Measurements from ENCODE around the gene SLC8A1. TPM values are rescaled to one million over a fixed set of nuclear protein-coding genes. Genes with fewer than 3 reads are reported as not detected.

Gene SLC8A1
- total and polyA plus RNA-seq, 2 donors (not counting 1 experiment from before 2014, with no cell fraction given): 0.07 to 0.20 TPM

DNA sequence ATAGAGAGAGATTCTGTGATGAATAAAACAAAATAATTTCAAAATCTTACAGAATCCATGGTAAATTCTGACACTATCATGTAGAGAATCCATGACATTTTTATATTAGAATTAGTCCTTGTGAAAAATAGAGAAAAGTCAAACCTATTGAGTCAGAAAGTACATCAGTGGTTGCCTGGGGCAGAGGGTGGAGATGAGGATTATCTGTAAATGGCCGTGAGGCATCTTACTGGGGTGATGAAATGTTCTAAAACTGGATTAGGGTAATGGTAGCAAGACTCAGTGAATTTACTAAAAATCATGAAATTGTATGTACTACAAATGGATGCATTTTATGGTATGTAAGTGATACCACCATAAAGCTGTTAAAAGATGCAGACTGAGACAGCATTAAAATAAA lies 323.1 kb downstream of the SLC8A1 start:
- no peaks in the 10 kb centered on the region for H3K27me3 ChIP-seq (replicated peaks in 1 of 4; ENCODE audit: control extremely low read depth in 1 of 4, control insufficient read depth in 3 of 4, insufficient read depth in 4 of 4, low read length in 3 of 4)
- Mint-ChIP-seq H3K27ac (no peak overlapping the region), H3K4me3 (no peak overlapping the region), H3K4me1 (no peaks in the 10 kb centered on the region), H3K9me3 (ENCODE audit: insufficient read depth) (no peaks in the 10 kb centered on the region), H3K27me3 (no peaks in the 10 kb centered on the region)
- no peaks in the 10 kb centered on the region for H4K20me1 ChIP-seq (ENCODE audit: control insufficient read depth, insufficient read depth, low read length, poor library complexity, severe bottlenecking)
- H3K36me3 ChIP-seq (replicated peaks in 1 of 2; ENCODE audit: control extremely low read depth in 1 of 2, control insufficient read depth in 1 of 2, extremely low read depth in 1 of 2, insufficient read depth in 2 of 2, low read length in 1 of 2): no peaks in the 10 kb centered on the region
- DNase-seq (no peak), ATAC-seq (ENCODE audit: low read depth) (no peak)
- WGBS (ENCODE audit: insufficient coverage): no CpG with 5 or more reads among the region's 1 CpG
- H3K4me1 ChIP-seq (ENCODE audit: control insufficient read depth in 2 of 2, insufficient read depth in 2 of 2, low read length in 2 of 2): no peaks in the 10 kb centered on the region
- no peak overlapping the region for H3K4me3 ChIP-seq (ENCODE audit: control extremely low read depth in 1 of 5, extremely low read depth in 1 of 5, insufficient read depth in 1 of 5, low read depth in 2 of 5, low read length in 4 of 5)
- no peak overlapping the region for H3K27ac ChIP-seq (ENCODE audit: low read length in 2 of 2)
- TF ChIP-seq, protein P1, sequence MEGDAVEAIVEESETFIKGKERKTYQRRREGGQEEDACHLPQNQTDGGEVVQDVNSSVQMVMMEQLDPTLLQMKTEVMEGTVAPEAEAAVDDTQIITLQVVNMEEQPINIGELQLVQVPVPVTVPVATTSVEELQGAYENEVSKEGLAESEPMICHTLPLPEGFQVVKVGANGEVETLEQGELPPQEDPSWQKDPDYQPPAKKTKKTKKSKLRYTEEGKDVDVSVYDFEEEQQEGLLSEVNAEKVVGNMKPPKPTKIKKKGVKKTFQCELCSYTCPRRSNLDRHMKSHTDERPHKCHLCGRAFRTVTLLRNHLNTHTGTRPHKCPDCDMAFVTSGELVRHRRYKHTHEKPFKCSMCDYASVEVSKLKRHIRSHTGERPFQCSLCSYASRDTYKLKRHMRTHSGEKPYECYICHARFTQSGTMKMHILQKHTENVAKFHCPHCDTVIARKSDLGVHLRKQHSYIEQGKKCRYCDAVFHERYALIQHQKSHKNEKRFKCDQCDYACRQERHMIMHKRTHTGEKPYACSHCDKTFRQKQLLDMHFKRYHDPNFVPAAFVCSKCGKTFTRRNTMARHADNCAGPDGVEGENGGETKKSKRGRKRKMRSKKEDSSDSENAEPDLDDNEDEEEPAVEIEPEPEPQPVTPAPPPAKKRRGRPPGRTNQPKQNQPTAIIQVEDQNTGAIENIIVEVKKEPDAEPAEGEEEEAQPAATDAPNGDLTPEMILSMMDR (IDR thresholded peaks at IDR 0.05): no peak
- no peak for TF ChIP-seq EZH2 (IDR thresholded peaks at IDR 0.05; ENCODE audit: borderline replicate concordance, insufficient read depth, low read depth, low read length, poor library complexity, severe bottlenecking)
- no peak overlapping the region for H2AFZ ChIP-seq (ENCODE audit: insufficient read depth, low read depth, low read length, poor library complexity, severe bottlenecking)
- no peak overlapping the region for H3K9ac ChIP-seq (ENCODE audit: low read length)
- no peaks in the 10 kb centered on the region for H3K9me3 ChIP-seq (ENCODE audit: control extremely low read depth in 1 of 3, control insufficient read depth in 2 of 3, insufficient read depth in 1 of 3, low read length in 2 of 3)
- intact Hi-C loops (cut with micrococcal nuclease): no loop called here
- ChIA-PET POLR2A (no interaction called here), CTCF (no interaction called here)
- H3K4me2 ChIP-seq (replicated peaks; ENCODE audit: low read depth, low read length, poor library complexity, severe bottlenecking): no peak overlapping the region
- no peaks in the 10 kb centered on the region for H3K79me2 ChIP-seq (ENCODE audit: control insufficient read depth, insufficient read depth, low read length)

DNA sequence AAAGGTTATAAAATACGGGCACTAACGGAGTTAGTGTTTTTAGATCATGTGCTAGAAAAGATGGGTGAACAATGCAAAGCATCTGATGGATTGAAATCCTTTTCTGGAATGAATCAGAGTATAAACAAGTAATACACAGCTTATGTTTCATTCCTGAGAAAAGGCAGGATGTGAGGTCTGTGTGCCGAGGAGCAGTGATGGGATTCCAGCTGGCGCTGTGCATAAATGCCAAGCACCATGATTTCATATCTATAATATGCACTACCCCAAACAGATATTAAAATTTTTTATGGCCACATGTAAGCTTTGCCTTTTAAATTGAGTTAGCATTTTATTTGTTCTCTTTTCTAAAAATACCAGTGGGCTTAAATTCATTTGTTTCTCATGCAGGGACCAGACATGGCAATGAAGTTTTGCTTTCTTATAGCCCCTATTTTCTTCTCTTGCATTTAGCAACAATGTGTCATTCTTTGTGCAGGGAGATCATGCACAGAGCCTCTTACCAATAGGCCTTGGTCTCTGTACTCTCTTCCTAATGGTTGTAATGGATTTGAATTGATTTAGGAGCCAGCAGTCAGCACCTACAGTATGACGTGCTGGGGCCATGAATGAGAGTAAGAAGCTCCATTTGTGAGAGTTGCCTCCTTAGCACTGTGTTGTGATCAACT lies 323.9 kb downstream of the SLC8A1 start:
- no peak overlapping the region for H3K27ac ChIP-seq (ENCODE audit: low read length in 2 of 2)
- no peak overlapping the region for H3K27ac Mint-ChIP-seq
- H3K27me3 Mint-ChIP-seq: no peaks in the 10 kb centered on the region
- H3K9me3 ChIP-seq (ENCODE audit: control extremely low read depth in 1 of 3, control insufficient read depth in 2 of 3, insufficient read depth in 1 of 3, low read length in 2 of 3): no peaks in the 10 kb centered on the region
- DNase-seq (no peak), ATAC-seq (ENCODE audit: low read depth) (no peak)
- no peaks in the 10 kb centered on the region for H3K4me1 ChIP-seq (ENCODE audit: control insufficient read depth in 2 of 2, insufficient read depth in 2 of 2, low read length in 2 of 2)
- ChIA-PET POLR2A (no interaction called here), CTCF (no interaction called here)
- H3K9ac ChIP-seq (ENCODE audit: low read length): no peak overlapping the region
- 100% methylated on average over 1 of the region's 5 CpGs for WGBS (ENCODE audit: insufficient coverage)
- no peaks in the 10 kb centered on the region for H3K27me3 ChIP-seq (replicated peaks in 1 of 4; ENCODE audit: control extremely low read depth in 1 of 4, control insufficient read depth in 3 of 4, insufficient read depth in 4 of 4, low read length in 3 of 4)
- TF ChIP-seq EZH2 (IDR thresholded peaks at IDR 0.05; ENCODE audit: borderline replicate concordance, insufficient read depth, low read depth, low read length, poor library complexity, severe bottlenecking): no peak
- TF ChIP-seq, protein P1 (IDR thresholded peaks at IDR 0.05): no peak
- no peaks in the 10 kb centered on the region for H4K20me1 ChIP-seq (ENCODE audit: control insufficient read depth, insufficient read depth, low read length, poor library complexity, severe bottlenecking)
- no peak overlapping the region for H2AFZ ChIP-seq (ENCODE audit: insufficient read depth, low read depth, low read length, poor library complexity, severe bottlenecking)
- no peaks in the 10 kb centered on the region for H3K79me2 ChIP-seq (ENCODE audit: control insufficient read depth, insufficient read depth, low read length)
- intact Hi-C loops (cut with micrococcal nuclease): no loop called here
- H3K4me3 Mint-ChIP-seq: no peak overlapping the region
- no peaks in the 10 kb centered on the region for H3K36me3 ChIP-seq (replicated peaks in 1 of 2; ENCODE audit: control extremely low read depth in 1 of 2, control insufficient read depth in 1 of 2, extremely low read depth in 1 of 2, insufficient read depth in 2 of 2, low read length in 1 of 2)
- H3K9me3 Mint-ChIP-seq (ENCODE audit: insufficient read depth): no peaks in the 10 kb centered on the region
- H3K4me1 Mint-ChIP-seq: no peaks in the 10 kb centered on the region
- no peak overlapping the region for H3K4me2 ChIP-seq (replicated peaks; ENCODE audit: low read depth, low read length, poor library complexity, severe bottlenecking)
- no peak overlapping the region for H3K4me3 ChIP-seq (ENCODE audit: control extremely low read depth in 1 of 5, extremely low read depth in 1 of 5, insufficient read depth in 1 of 5, low read depth in 2 of 5, low read length in 4 of 5)

All from B cell (primary cell).